Kidney (tissue), 14 donors: ENCODE results near the gene WWP2. TPM values are rescaled to one million over a fixed set of nuclear protein-coding genes. Genes with fewer than 3 reads are reported as not detected.

Experiments
- DNase-seq, 5 donors: peaks; one replicate each; pipeline ENCODE4 v3.0.0-alpha.2; 2013 to 2020
- FAIRE-seq: peaks from 2 replicates; lab custom pipeline; 2012; peaks lifted over from hg19 to GRCh38; lab: Jason Lieb, UNC
- H3K27ac ChIP-seq, 2 donors: one replicate each; pipeline ENCODE4 v1.7.0; 2013; ENCODE audit warnings: low read depth in 2 of 2, low read length in 2 of 2, inconsistent platforms in 1 of 2
- H3K27me3 ChIP-seq: one replicate; pipeline ENCODE4 v1.7.1; 2013; ENCODE audit warnings: low read length, inconsistent platforms; ENCODE audit not compliant: control insufficient read depth, insufficient read depth
- H3K36me3 ChIP-seq, 3 donors: one replicate each; pipeline versions ENCODE4 v1.7.0 to v1.7.1; 2013; ENCODE audit warnings: low read length in 3 of 3, control low read depth in 1 of 3, inconsistent platforms in 1 of 3; ENCODE audit not compliant: insufficient read depth in 3 of 3, control insufficient read depth in 2 of 3
- H3K4me1 ChIP-seq, 3 donors: one replicate each; pipeline versions ENCODE4 v1.7.0 to v1.7.1; 2013; ENCODE audit warnings: low read length in 3 of 3, inconsistent platforms in 1 of 3, low read depth in 1 of 3; ENCODE audit not compliant: control insufficient read depth in 2 of 3, insufficient read depth in 2 of 3
- H3K4me3 ChIP-seq, 3 donors: one replicate each; pipeline versions ENCODE4 v1.7.0 to v1.8.1; 2013; ENCODE audit warnings: low read length in 3 of 3, control low read depth in 1 of 3, inconsistent platforms in 1 of 3
- H3K9ac ChIP-seq, 3 donors: one replicate each; pipeline versions ENCODE4 v1.7.0 to v1.7.1; 2013; ENCODE audit warnings: low read length in 3 of 3, control low read depth in 1 of 3, inconsistent platforms in 1 of 3
- H3K9me3 ChIP-seq, 3 donors: one replicate each; pipeline versions ENCODE4 v1.7.0 to v1.7.1; 2013; ENCODE audit warnings: low read length in 3 of 3, control low read depth in 1 of 3, inconsistent platforms in 1 of 3; ENCODE audit not compliant: control insufficient read depth in 2 of 3, insufficient read depth in 1 of 3
- intact Hi-C: fragments of 100-400 bp; cut with DNase I; formaldehyde crosslinking; loops from one replicate; pipeline ENCODE4 v1.11.1; 2022
- polyA plus RNA-seq: library from polyadenylated mRNA; stranded (reverse); fragments of 350-450 nt; fragmentation: Illumina TruSeq; extraction: RNeasy Lipid Tissue Mini Kit (QIAGEN cat#74804); gene quantifications from one replicate; pipeline ENCODE4 v1.2.3, GENCODE V29; 2014; ENCODE audit warnings: low read depth, low replicate concordance; ENCODE audit not compliant: insufficient read depth
- total RNA-seq: library from RNA; stranded (reverse); fragmentation: NEBNext Ultra II Directional; extraction: Animal tissue kit (Norgen Biotek cat#: 25700); gene quantifications from one replicate; pipeline ENCODE4 v1.2.1, GENCODE V29; 2021
- TF ChIP-seq, protein P1 (sequence below): IDR thresholded peaks from 3 replicates; pipeline ENCODE4 v1.5.1; 2012; ENCODE audit warnings: mild to moderate bottlenecking, moderate library complexity, borderline replicate concordance; ENCODE audit not compliant: insufficient read depth; ENCODE audit errors: extremely low read depth
- donor health status: control.
- donor health status: control.
- donor health status: control.
- donor health status: control.
- donor health status: control.
- donor health status: DM: yes; HTN: yes; CAD: no.
- donor health status: Normal renal cell carcinoma (clear cell type).

Gene WWP2
- total and polyA plus RNA-seq, 2 donors from 2014 or later = 30.0 to 128 TPM

DNA sequence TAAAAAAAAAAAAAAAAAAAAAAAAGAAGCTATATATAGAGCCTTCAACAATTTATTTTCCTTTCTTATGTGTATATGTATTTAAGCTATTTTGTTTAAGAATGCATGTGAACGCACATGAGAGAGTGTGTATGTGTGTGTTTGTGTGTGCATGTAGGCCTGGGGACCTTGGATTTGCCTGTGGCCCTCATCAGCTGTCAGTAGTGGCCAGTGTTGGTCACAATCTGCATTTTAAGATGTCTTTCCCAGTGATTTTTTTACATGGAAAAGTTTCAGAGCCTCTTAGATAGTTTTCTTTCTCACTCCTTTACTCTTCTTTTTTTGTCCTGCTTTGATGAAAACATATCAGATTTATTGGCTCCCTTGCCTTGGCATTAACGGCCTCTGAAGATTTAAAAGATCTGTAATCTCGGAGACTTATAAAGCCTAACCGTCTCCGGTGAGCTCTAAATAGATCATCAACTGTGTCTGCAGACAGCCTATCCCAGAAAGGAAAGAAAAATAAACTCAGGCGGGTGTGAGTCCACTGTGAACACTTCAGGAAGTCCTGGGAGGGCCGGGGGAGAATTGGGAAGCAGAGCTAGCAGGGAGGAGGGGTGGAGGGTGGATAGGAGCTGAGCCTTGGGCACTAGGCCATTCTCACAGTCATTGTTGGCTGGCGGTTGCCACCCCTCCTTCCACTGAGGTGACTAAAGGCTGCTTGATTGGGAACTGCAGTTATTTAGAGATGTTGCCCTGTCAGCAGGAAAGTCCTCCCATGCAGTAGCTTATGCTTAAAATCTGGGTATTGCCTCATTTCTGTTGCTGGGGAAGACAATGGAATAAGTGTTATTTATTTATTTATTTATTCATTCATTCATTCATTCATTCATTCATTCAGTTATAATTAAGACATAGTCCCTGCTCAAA is 86.8 kb downstream of the WWP2 start:
- DNase-seq (peak in 4 of 5 donors; percentile 53 to 92 (median 76)), FAIRE-seq (no peak)
- Histone ChIP-seq H3K4me3 (no peak overlapping the region), H3K9me3 (no peaks in the 10 kb centered on the region), H3K36me3 (peaks cover 0 to 2% (median 0%) of the 10 kb centered on the region in 3 donors), H3K9ac (no peak overlapping the region), H3K4me1 (peaks cover 0 to 3% (median 0%) of the 10 kb centered on the region in 3 donors), H3K27ac (peak overlapping the region in 1 of 2 donors; percentile 34), H3K27me3 (no peaks in the 10 kb centered on the region)
- intact Hi-C loops = no loop called here
- TF ChIP-seq, protein P1, sequence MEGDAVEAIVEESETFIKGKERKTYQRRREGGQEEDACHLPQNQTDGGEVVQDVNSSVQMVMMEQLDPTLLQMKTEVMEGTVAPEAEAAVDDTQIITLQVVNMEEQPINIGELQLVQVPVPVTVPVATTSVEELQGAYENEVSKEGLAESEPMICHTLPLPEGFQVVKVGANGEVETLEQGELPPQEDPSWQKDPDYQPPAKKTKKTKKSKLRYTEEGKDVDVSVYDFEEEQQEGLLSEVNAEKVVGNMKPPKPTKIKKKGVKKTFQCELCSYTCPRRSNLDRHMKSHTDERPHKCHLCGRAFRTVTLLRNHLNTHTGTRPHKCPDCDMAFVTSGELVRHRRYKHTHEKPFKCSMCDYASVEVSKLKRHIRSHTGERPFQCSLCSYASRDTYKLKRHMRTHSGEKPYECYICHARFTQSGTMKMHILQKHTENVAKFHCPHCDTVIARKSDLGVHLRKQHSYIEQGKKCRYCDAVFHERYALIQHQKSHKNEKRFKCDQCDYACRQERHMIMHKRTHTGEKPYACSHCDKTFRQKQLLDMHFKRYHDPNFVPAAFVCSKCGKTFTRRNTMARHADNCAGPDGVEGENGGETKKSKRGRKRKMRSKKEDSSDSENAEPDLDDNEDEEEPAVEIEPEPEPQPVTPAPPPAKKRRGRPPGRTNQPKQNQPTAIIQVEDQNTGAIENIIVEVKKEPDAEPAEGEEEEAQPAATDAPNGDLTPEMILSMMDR = no peak

DNA sequence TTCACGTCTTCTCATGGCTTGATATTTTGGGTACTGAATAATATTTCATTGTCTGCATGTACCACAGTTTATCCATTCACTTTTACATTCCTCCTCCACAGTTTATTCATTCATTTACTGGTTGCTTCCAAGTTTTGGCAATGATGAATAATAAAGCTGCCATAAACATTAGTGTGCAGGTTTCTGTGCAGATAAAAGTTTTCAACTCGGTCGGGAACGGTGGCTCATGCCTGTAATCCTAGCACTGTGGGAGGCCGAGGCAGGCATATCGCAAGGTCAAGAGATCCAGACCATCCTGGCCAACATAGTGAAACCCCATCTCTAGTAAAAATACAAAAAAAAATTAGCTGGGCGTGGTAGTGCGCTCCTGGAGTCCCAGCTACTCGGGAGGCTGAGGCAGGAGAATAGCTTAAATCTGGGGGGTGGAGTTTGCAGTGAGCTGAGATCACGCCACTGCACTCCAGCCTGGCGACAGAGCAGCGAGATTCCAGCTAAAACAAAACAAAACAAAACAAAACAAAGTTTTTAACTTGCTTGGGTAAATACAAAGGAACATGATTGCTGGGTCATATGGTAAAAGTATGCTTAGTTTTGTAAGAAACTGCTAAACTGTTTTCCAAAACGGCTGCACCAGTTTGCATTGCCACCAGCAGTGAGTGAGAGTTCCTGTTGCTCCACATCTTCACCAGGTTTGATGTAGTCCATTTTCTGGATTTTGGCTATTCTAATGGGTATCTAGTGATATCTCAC is 89.5 kb downstream of the WWP2 start:
- intact Hi-C loops = no loop called here
- FAIRE-seq = no peak
- TF ChIP-seq, protein P1 = no peak

GRCh38 chr16:69852815-69853214 is 90.7 kb downstream of the WWP2 start:
- no peak overlapping the region for H3K27ac ChIP-seq
- peaks cover 0 to 3% (median 0%) of the 10 kb centered on the region in 3 donors for H3K4me1 ChIP-seq
- intact Hi-C loops = no loop called here
- no peak for DNase-seq
- no peaks in the 10 kb centered on the region for H3K27me3 ChIP-seq
- no peak overlapping the region for H3K4me3 ChIP-seq
- no peaks in the 10 kb centered on the region for H3K9me3 ChIP-seq
- TF ChIP-seq, protein P1 = no peak
- H3K36me3 ChIP-seq = no peaks in the 10 kb centered on the region
- FAIRE-seq = no peak
- H3K9ac ChIP-seq = no peak overlapping the region

More for the DNA sequence above, 89.5 kb downstream of the WWP2 start:
- Histone ChIP-seq H3K36me3 (no peaks in the 10 kb centered on the region), H3K4me3 (no peak overlapping the region), H3K4me1 (peaks cover 0 to 3% (median 0%) of the 10 kb centered on the region in 3 donors), H3K9me3 (no peaks in the 10 kb centered on the region), H3K9ac (no peak overlapping the region), H3K27me3 (no peaks in the 10 kb centered on the region), H3K27ac (no peak overlapping the region)
- no peak for DNase-seq
